ENCODE data around the gene SPINK9.

The SPINK9 gene

DNA sequence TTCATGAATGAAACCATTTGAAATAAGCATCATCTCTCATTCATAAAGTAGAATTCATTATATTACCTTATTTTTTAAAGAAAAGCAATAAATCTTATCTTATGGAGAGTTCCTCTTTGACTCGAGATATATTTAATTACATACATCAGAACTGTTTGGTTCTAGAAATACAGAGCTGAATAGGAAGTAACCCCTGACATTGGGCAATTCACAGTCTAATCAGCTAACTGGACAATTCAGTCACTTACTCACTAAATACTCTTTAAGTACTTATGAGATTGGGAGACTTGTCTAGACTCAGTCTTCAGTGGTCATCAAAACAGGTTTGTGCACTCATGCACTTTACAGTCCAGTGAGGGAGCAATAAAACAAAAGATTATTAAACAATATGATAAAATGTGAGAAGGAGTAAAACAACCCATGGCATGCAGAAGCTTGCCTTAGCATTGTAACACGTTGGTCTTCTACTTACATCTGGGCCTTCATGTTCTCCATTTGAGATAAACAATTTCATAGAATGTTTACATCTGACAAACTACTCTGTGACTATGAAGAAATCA, 36.9 kb downstream of the SPINK9 start:
- DNase-seq, result no peak

DNA sequence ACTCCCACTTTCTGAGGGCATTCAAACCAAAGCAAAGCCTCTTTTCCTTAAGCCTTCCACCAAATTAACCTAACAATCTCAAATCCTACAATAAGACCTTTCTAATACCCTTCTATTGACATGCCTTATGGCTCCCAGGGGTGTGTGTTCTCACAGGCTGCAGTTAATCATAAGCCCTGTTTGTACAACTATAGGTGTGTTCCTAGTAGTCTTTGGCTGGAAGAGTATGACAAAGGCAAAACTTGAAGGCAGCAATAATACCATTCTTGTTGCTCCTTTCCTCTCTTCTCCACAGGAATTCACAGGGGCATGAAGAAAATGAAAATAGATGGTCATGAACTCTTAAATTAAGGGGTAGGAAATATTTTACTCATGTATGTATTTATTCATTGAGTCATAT, 37.5 kb downstream of the SPINK9 start:
- no peak for DNase-seq

DNA sequence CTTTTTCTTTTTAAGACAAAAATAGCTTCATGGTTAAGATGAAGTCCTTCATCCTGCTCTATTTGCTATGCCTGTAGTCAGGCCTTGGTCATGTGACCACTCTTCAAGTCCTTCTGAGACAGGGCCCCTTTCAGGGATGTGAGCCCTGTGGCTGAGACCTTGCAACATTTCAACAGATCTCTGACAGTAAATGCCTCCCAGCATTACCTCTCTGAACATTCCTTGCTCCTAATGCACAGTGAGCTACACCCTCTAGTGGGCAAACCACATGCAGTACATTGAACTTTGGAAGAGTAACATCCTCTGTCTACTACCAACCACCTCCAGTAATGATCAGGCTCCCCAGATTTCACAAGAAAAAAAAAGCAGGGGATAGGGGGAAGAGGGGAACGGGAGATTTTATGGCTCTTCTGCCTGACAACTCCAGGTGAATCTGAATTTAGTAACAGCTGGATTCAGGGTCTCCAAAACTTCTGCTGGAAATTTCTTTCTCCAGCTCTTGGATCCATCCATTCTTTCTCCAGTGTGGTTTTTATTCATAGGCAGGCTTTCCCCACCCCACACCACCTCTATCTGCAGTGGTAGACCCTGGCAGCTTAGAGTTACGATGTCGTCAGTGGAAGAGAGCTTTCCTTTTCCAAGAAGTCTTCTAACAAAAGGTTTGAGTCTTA, 39.5 kb downstream of the SPINK9 start:
- DNase-seq, result peak; percentile 54

DNA sequence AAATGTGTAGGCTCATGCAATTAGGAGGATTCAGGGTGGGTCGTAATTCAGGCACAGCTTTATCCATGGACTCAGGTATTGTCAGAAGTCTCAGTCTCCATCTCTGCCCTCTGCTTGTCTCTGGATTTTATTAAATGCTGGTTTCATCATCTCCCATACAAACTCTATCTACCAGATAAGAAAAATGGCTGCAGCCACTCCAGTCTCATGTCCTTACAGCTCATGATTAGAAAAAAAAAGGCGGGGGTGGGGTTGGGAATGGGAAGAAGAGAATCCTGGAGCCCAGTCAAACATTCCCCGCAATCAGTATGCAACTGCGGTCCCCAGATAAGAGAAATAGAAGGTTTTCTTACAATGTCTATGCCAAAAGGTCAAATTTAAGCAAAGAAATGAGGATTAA, 40.8 kb downstream of the SPINK9 start:
- no peak for DNase-seq

DNA sequence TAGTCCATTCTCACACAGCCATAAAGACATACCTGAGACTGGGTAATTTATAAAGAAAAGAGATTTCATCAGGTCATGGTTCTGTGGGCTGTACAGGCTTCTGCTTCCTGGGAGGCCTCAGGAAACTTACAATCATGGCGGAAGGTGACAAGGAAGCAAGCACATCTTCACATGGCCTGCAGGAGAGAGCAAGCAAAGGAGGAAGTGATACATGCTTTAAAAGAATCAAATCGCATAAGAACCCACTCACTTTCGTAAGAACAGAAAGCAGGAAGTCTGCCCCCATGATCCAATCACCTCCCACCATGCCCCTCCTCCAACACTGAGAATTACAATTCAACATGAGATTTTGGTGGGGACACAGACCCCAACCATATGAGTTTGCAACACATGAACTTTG, 43.3 kb downstream of the SPINK9 start:
- DNase-seq, result no peak

DNA sequence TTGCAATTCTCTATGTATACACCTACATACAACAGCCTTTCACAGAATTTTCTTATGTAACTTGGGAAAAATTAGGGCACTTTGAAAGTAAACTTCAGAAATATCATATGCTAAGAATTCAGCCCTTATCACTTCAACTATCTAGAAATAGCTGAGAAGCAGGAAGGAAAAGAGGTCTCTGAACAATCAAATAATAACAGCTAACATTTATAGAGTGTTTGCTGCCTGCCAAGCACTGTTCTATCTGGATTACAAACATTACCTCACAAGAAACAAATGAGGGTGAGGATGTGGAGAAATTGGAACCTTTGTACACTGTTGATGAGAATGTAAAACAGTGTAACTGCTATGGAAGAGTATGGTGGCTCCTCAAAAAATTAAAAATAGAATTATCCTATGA, 44.0 kb downstream of the SPINK9 start:
- DNase-seq, result no peak

DNA sequence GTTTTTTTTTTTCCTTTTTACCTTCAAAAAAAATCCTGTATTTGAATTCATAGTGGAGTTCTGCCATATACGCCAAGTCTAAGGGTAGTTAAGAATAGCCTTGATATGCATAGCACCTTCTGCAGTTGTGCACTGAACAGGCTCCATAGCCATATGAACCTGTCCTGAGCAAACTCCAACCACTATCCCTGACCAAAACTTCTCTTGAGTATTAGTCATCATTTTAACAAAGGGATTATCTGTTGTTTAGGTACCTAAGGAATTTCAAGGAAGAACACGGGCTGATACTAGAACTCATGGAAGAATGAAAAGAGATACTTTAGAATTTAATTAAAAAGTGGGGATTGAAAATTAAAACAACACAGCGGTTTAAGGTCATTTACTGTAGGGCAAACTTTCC, 46.5 kb downstream of the SPINK9 start:
- DNase-seq, result no peak

DNA sequence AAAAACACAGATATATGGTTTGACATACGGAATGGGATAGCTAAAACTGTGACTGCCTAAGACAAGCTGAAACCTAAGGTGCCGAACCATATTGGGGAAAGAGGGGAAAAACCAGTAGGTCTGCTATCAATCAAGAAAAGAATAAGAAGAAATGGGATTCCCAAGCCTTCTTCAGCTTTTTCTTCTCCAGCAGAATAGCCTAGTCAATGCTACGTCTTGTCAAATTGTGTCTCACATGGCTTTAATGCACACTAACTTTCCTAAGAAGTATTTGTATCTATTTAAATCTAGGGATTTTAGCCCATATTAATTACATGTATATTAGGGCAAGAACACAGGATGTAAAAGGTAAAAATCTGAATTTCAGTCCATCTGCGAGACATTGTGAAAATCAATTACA, 47.6 kb downstream of the SPINK9 start:
- no peak for DNase-seq

DNA sequence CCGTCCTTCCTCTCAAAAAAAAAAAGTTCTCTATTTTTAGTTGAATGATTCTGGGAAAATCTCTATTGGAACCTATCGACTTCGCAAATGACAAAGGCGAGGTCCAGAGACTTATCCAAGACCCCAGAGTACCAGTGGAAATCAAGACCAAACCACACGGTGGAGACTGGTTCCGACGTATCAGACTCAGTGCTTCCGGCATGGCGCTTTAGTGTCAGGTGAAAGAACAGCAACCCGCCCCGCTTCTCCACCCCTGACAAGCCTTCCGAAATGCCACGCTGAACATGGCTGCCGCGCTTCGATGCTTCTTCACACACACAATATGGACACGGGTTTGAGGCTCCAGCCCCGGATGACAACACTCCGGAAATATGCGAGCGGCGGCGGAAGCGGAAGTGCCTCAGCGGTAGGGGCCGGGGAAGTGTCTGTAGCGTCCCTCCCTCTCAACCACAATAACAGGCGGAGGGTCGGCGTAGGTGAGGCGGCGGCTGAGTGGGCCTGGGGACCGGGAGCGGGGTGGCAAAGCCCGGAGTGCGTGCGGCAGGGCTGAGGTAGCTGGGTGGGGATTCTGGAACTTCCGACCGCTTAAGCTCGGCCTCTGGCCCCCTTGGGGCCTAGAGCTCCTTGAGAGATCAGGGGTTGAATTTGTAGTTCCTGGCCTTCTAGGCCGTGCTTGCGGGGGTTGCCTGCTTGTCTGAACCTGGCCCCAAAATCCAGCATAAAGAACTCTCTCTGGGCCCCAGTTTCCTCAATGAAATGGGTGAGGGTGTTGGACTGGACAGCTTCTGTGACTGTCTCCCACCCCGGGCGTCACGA, 48.4 kb downstream of the SPINK9 start, which contains the start of gene FBXO38:
Gene FBXO38, plus strand, starts transcription at position 395 of the 816 bp plus-strand sequence. CDS start 10,819 bp downstream, outside the sequence.
- DNase-seq, result peak; percentile 99

DNA sequence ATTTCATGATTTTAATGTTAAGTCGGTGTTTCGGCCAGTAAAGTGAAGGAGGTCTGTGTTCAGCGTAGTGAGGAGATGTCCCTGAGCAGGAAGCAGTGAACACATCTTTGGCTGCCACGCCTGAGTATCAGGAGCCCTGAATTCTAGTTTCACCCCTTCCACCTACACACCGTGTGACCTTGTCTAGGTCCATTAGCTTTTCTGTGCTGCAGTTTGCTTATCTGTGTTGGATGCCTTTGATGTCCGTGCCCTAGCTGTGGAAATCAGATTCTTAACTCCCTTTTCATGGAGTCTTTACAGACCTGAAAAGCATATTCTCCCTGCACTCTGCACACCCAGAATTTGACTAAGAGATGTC, 49.0 kb downstream of the SPINK9 start:
- no peak for DNase-seq

DNA sequence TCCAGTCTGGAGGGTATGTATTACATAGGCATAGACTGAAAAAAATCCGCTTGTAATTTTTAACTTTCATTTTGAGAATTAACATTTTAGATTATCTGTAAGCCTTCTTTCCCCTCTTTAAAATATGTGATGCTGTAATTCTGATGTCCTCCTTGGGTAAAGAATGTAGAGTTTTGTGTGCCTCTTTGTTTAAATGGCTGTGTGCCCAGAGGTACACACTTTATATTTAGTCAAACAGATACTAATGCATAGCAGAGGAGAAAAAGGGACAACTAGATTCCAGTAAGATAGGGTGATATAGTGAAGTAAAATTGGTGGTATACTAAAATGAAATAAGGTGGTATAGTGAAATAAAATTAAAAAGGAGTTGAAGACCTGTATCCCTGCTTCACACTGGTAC, 49.7 kb downstream of the SPINK9 start:
- DNase-seq, result no peak

DNA sequence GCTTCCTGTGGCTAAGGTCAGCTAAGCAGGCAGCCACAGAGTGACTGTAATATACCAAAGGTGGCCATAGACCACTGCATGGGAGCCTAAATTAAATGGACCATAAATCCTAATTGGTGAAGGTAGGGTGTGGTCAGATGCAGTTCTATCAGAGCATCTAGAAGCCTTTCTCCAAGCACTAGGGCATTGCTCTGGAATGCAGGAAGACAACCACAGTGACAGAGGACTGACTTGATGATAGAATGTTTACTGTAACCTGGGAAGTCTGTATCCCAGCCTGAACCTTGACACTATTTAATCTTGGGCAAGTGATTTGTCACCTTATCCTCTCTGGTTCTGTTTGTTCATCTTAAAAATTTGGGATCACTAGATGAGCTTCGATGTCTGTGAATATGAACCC, 50.7 kb downstream of the SPINK9 start:
- DNase-seq, result no peak

DNA sequence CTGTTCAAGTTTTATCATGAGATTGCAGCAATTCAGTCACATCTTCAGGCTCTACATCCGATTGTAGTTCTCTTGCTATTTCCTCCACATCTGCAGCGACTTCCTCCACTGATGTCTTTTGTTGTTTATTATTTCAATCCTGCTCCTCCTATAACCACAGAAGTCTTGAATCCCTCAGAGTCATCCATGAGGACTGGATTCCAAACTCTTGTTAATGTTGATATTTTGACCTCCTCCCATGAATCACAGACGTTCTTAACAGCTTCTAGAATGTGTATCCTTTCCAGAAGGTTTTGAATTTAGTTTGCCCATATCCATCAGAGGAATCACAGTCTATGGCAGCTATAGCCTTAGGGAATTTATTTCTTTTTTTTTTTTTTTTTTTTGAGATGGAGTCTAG, 52.0 kb downstream of the SPINK9 start:
- no peak for DNase-seq

DNA sequence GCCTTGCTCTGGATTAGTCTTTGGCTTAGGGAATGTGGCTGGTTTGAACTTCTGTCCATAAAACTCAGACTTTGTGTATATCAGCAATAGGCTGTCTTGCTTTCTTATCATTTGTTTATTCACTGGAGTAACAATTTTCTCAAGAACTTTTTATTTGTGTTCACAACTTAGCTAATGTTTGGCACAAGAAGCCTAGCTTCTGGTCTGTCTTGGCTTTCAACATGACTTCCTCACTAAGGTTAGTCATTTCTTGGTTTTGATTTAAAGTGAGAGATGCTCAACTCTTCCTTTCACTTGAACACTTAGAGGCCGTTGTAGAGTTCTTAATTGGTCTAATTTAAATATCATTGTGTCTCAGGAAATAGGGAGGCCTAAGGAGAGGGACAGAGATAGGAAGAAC, 53.3 kb downstream of the SPINK9 start:
- no peak for DNase-seq
